Measurements from ENCODE around the gene CHM.

Gene CHM

GRCh38 chrX:86047174-86047935 lies at the start of gene CHM:
Gene CHM (minus strand): TSS chrX:86047558. CDS start chrX:86047532, 26 bp downstream.
- Histone ChIP-seq H3K9me2 (replicated peaks; ENCODE audit: insufficient read depth, low read length) (no peaks in the 10 kb centered on the region), H4K20me1 (ENCODE audit: low read depth, low read length) (no peaks in the 10 kb centered on the region), H3K9me3 (ENCODE audit: insufficient read depth, low read length) (no peaks in the 10 kb centered on the region), H3K4me2 (ENCODE audit: low read depth, low read length, poor library complexity, severe bottlenecking) (peak within 1 kb of the TSS; percentile 81), H3K4me3 (ENCODE audit: insufficient read depth, low read length, poor library complexity, severe bottlenecking) (peak within 1 kb of the TSS; percentile 91), H3K27me3 (ENCODE audit: low read length) (no peaks in the 10 kb centered on the region), H3F3A (ENCODE audit: insufficient read depth) (no peaks in the 10 kb centered on the region; the same call in 1 of the 2 replicates), H3K9ac (ENCODE audit: low read length) (peak within 1 kb of the TSS; percentile 66), H3K36me3 (ENCODE audit: low read length) (no peaks in the 10 kb centered on the region), H2AFZ (ENCODE audit: low read depth, low read length, severe bottlenecking) (peak within 1 kb of the TSS; percentile 97), H3K27ac (ENCODE audit: low read depth, low read length) (0 out of 2 replicates have a peak within 1 kb of the TSS, but pooled peaks have one; percentile 37), H3K79me2 (ENCODE audit: insufficient read depth, low read length) (peaks cover 45% of the 10 kb centered on the region)
- TF ChIP-seq, protein P1, sequence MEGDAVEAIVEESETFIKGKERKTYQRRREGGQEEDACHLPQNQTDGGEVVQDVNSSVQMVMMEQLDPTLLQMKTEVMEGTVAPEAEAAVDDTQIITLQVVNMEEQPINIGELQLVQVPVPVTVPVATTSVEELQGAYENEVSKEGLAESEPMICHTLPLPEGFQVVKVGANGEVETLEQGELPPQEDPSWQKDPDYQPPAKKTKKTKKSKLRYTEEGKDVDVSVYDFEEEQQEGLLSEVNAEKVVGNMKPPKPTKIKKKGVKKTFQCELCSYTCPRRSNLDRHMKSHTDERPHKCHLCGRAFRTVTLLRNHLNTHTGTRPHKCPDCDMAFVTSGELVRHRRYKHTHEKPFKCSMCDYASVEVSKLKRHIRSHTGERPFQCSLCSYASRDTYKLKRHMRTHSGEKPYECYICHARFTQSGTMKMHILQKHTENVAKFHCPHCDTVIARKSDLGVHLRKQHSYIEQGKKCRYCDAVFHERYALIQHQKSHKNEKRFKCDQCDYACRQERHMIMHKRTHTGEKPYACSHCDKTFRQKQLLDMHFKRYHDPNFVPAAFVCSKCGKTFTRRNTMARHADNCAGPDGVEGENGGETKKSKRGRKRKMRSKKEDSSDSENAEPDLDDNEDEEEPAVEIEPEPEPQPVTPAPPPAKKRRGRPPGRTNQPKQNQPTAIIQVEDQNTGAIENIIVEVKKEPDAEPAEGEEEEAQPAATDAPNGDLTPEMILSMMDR (IDR thresholded peaks at IDR 0.05; ENCODE audit: insufficient read depth, low read length, poor library complexity, severe bottlenecking) = no peak
- TF ChIP-seq EZH2phosphoT487 (conservative IDR thresholded peaks at IDR 0.05; ENCODE audit: low read length) = no peak

GRCh38 chrX:86078650-86079049 lies 31.3 kb upstream of the CHM start:
- TF ChIP-seq EZH2phosphoT487 (conservative IDR thresholded peaks at IDR 0.05; ENCODE audit: low read length) = no peak
- TF ChIP-seq, protein P1 (IDR thresholded peaks at IDR 0.05; ENCODE audit: insufficient read depth, low read length, poor library complexity, severe bottlenecking) = no peak
- H3K27ac ChIP-seq (ENCODE audit: low read depth, low read length) = no peak overlapping the region
- no peak overlapping the region for H2AFZ ChIP-seq (ENCODE audit: low read depth, low read length, severe bottlenecking)
- H3K9ac ChIP-seq (ENCODE audit: low read length) = no peak overlapping the region
- H3K4me3 ChIP-seq (ENCODE audit: insufficient read depth, low read length, poor library complexity, severe bottlenecking) = no peak overlapping the region
- H4K20me1 ChIP-seq (ENCODE audit: low read depth, low read length) = no peaks in the 10 kb centered on the region
- no peaks in the 10 kb centered on the region for H3K9me2 ChIP-seq (replicated peaks; ENCODE audit: insufficient read depth, low read length)
- no peaks in the 10 kb centered on the region for H3K27me3 ChIP-seq (ENCODE audit: low read length)
- no peaks in the 10 kb centered on the region for H3K79me2 ChIP-seq (ENCODE audit: insufficient read depth, low read length)
- no peaks in the 10 kb centered on the region for H3K36me3 ChIP-seq (ENCODE audit: low read length)
- no peak overlapping the region for H3K4me2 ChIP-seq (ENCODE audit: low read depth, low read length, poor library complexity, severe bottlenecking)
- H3K9me3 ChIP-seq (ENCODE audit: insufficient read depth, low read length) = no peaks in the 10 kb centered on the region
- no peaks in the 10 kb centered on the region for H3F3A ChIP-seq (ENCODE audit: insufficient read depth)

- Histone ChIP-seq H3K9ac (ENCODE audit: low read length) (no peak overlapping the region), H3K27ac (ENCODE audit: low read depth, low read length) (no peak overlapping the region), H3K36me3 (ENCODE audit: low read length) (no peaks in the 10 kb centered on the region), H3F3A (ENCODE audit: insufficient read depth) (no peaks in the 10 kb centered on the region), H3K4me2 (ENCODE audit: low read depth, low read length, poor library complexity, severe bottlenecking) (no peak overlapping the region), H3K79me2 (ENCODE audit: insufficient read depth, low read length) (no peaks in the 10 kb centered on the region), H3K9me2 (replicated peaks; ENCODE audit: insufficient read depth, low read length) (no peaks in the 10 kb centered on the region), H3K4me3 (ENCODE audit: insufficient read depth, low read length, poor library complexity, severe bottlenecking) (no peak overlapping the region), H3K9me3 (ENCODE audit: insufficient read depth, low read length) (no peaks in the 10 kb centered on the region), H3K27me3 (ENCODE audit: low read length) (no peaks in the 10 kb centered on the region), H4K20me1 (ENCODE audit: low read depth, low read length) (no peaks in the 10 kb centered on the region), H2AFZ (ENCODE audit: low read depth, low read length, severe bottlenecking) (no peak overlapping the region)
- TF ChIP-seq EZH2phosphoT487 (conservative IDR thresholded peaks at IDR 0.05; ENCODE audit: low read length) = no peak
- TF ChIP-seq, protein P1 (IDR thresholded peaks at IDR 0.05; ENCODE audit: insufficient read depth, low read length, poor library complexity, severe bottlenecking) = no peak
Observed at GRCh38 chrX:86066998-86067397, 19.6 kb upstream of the CHM start.
